ENCODE results near the gene KRT28. TPM values are rescaled to one million over a fixed set of nuclear protein-coding genes. Genes with fewer than 3 reads are reported as not detected.

KRT28 gene
- total and polyA plus RNA-seq, 2 of the 8 experiments (the other 6 are each of a cell fraction or from before 2014, with no cell fraction given) = not detected

DNA sequence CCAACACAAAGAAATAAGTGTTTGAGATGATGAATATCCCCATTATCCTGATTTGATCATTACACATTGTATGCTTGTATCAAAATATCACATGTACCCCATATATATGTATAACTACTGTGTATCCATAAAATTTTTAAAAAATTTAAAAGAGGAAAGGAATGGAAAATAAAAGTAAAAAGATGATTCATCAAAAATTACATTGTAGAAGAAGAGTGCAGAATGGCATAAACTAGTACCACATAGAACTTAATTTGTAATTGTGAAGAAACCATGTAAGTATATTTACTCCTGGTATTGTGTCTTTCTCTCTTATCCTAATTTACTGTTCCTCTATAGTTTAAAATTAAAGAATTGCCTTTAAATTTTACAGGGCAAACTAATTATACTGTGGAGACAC, 34.1 kb upstream of the KRT28 start:
- no peaks in the 10 kb centered on the region for H3K79me1 ChIP-seq (ENCODE audit: low read depth, low read length)
- CTCF ChIA-PET (ENCODE audit: partially characterized antibody) = interaction anchor here (1.5 kb wide), 1 partner anchor 829 kb away, joined by 3 read pairs; no protein-coding TSS in a partner anchor
- TF ChIP-seq CHD2 (IDR thresholded peaks at IDR 0.05; ENCODE audit: low read length) (no peak), GABPA (IDR thresholded peaks at IDR 0.05; ENCODE audit: borderline replicate concordance, insufficient read depth, low read length) (no peak), CTCF (IDR thresholded peaks at IDR 0.05; ENCODE audit: control extremely low read depth in 1 of 3, insufficient read depth in 1 of 3, low read depth in 1 of 3, low read length in 3 of 3) (no peak), GTF2F1 (IDR thresholded peaks at IDR 0.05; ENCODE audit: borderline replicate concordance, low read depth, low read length) (no peak), SIX5 (IDR thresholded peaks at IDR 0.05; ENCODE audit: low read depth, low read length) (no peak), JUND (IDR thresholded peaks at IDR 0.05; ENCODE audit: low read length) (no peak)
- no peak overlapping the region for H2BK15ac ChIP-seq (ENCODE audit: low read length)
- no peak overlapping the region for H3K4ac ChIP-seq (replicated peaks; ENCODE audit: insufficient read length, low read depth, low read length)
- H4K5ac ChIP-seq (ENCODE audit: insufficient read length, low read depth, low read length) = no peak overlapping the region
- no peak overlapping the region for H3K9ac ChIP-seq (replicated peaks in 1 of 4; ENCODE audit: extremely low read depth in 1 of 4, low read depth in 3 of 4, low read length in 3 of 4)
- no peaks in the 10 kb centered on the region for H3K79me2 ChIP-seq (ENCODE audit: control insufficient read depth in 1 of 2, insufficient read depth in 2 of 2, low read length in 2 of 2)
- H3K4me3 ChIP-seq (ENCODE audit: extremely low read depth in 1 of 4, insufficient read depth in 2 of 4, low read depth in 3 of 4, low read length in 4 of 4) = no peak overlapping the region
- no peak overlapping the region for H2BK20ac ChIP-seq (ENCODE audit: low read length)
- H4K8ac ChIP-seq (ENCODE audit: extremely low read depth, insufficient read depth, low read length) = no peak overlapping the region
- no peak overlapping the region for H2BK120ac ChIP-seq (replicated peaks; ENCODE audit: low read depth, low read length)
- no peak overlapping the region for H3K14ac ChIP-seq (ENCODE audit: insufficient read length)
- no peak overlapping the region for H3K4me2 ChIP-seq (ENCODE audit: insufficient read depth in 1 of 2, low read depth in 2 of 2, low read length in 2 of 2)
- H4K20me1 ChIP-seq (replicated peaks in 1 of 2; ENCODE audit: control insufficient read depth in 1 of 2, insufficient read depth in 2 of 2, low read length in 2 of 2) = no peaks in the 10 kb centered on the region
- peaks cover 4 to 24% (median 8%) of the 10 kb centered on the region in 4 experiments for H3K27me3 ChIP-seq (replicated peaks in 1 of 4; ENCODE audit: control insufficient read depth in 3 of 4, extremely low read depth in 1 of 4, insufficient read depth in 3 of 4, low read length in 3 of 4)
- H3K9me3 ChIP-seq (ENCODE audit: insufficient read depth in 2 of 2, low read depth in 1 of 2, low read length in 1 of 2) = no peaks in the 10 kb centered on the region
- H3K27ac ChIP-seq (ENCODE audit: low read depth, low read length) = no peak overlapping the region
- no peak overlapping the region for H2BK5ac ChIP-seq (ENCODE audit: low read depth, low read length)
- POLR2A ChIA-PET (ENCODE audit: partially characterized antibody) = interaction anchor here (1.0 kb wide), 1 partner anchor 15 kb away, joined by 5 read pairs; no protein-coding TSS in a partner anchor
- no peak for DNase-seq (ENCODE audit: low read depth in 1 of 2, low spot score in 2 of 2)
- no peak overlapping the region for H2AK5ac ChIP-seq (ENCODE audit: low read depth, low read length)
- no peak for FAIRE-seq
- H3K23me2 ChIP-seq (ENCODE audit: low read depth, low read length) = no peaks in the 10 kb centered on the region
- no peak overlapping the region for H2AFZ ChIP-seq (ENCODE audit: low read length)
- H3K23ac ChIP-seq (ENCODE audit: insufficient read length) = no peak overlapping the region
- H2BK12ac ChIP-seq (ENCODE audit: low read depth, low read length) = no peak overlapping the region
- H3K4me1 ChIP-seq (replicated peaks in 1 of 4; ENCODE audit: control insufficient read depth in 3 of 4, insufficient read depth in 4 of 4, low read length in 3 of 4) = peaks cover 0 to 3% (median 0%) of the 10 kb centered on the region in 4 experiments; a peak in 1 of 7 replicates
- H3K36me3 ChIP-seq (ENCODE audit: control insufficient read depth in 2 of 4, insufficient read depth in 4 of 4, low read length in 3 of 4) = no peaks in the 10 kb centered on the region
- no peak overlapping the region for H4K91ac ChIP-seq (replicated peaks; ENCODE audit: insufficient read length, low read length)
- no peak overlapping the region for H3K18ac ChIP-seq (ENCODE audit: extremely low read depth, low read length)
- no peak overlapping the region for H3K56ac ChIP-seq (replicated peaks; ENCODE audit: insufficient read length, low read depth, low read length)
